Left lung (tissue), 10 donors: ENCODE data around the gene NEMP1. TPM values are rescaled to one million over a fixed set of nuclear protein-coding genes. Genes with fewer than 3 reads are reported as not detected.
"Not testable (repeated sequence)": the region's sequence is repeated elsewhere in the genome, so short reads cannot be mapped to it uniquely, and the experiment has no call there.

Experiments used
- ATAC-seq: fragments of 200-7000 bp; cut with Tn5 transposase; one replicate; pipeline ENCODE4 v1.9.1; 2020; ENCODE audit warnings: moderate library complexity
- DNase-seq, 4 donors: peaks; one replicate each; pipeline ENCODE4 v3.0.0-alpha.2; 2013 to 2020
- H3K27ac ChIP-seq, 2 donors: fragments of 200-600 bp; sonication (generic) in 1 of 2; one replicate each; pipeline versions ENCODE4 v1.5.0 to v1.8.0; 2020 to 2021
- H3K27me3 ChIP-seq, 2 donors: fragments of 200-600 bp; sonication (generic) in 1 of 2; one replicate each; pipeline versions ENCODE4 v1.5.0 to v1.8.0; 2020 to 2021
- H3K36me3 ChIP-seq, 2 donors: fragments of 200-600 bp; sonication (generic) in 1 of 2; one replicate each; pipeline versions ENCODE4 v1.5.0 to v1.8.0; 2020 to 2021
- H3K4me1 ChIP-seq, 2 donors: fragments of 200-600 bp; one replicate each; pipeline ENCODE4 v1.8.0; 2021
- H3K4me3 ChIP-seq, 2 donors: fragments of 200-600 bp; sonication (generic) in 1 of 2; one replicate each; pipeline versions ENCODE4 v1.5.0 to v1.8.0; 2020 to 2021; ENCODE audit warnings: mild to moderate bottlenecking in 1 of 2
- H3K9me3 ChIP-seq, 2 donors: fragments of 200-600 bp; sonication (generic) in 1 of 2; one replicate each; pipeline versions ENCODE4 v1.5.0 to v1.8.0; 2020 to 2021
- intact Hi-C, 2 donors: fragments of 100-400 bp; cut with DNase I; formaldehyde crosslinking; loops; one replicate each; pipeline versions ENCODE4 v1.11.2 to v1.14.2; 2022
- polyA plus RNA-seq, 6 donors: library from polyadenylated mRNA; unstranded; fragments of 120-200 nt; gene quantifications; one replicate each; pipeline ENCODE4 v1.2.1, GENCODE V29; 2013; ENCODE audit not compliant: insufficient read length in 6 of 6
- total RNA-seq, 2 donors: library from RNA; stranded (reverse); fragmentation: NEBNext Ultra II Directional; extraction: Animal tissue kit (Norgen Biotek cat#: 25700); gene quantifications; one replicate each; pipeline ENCODE4 v1.2.1, GENCODE V29; 2021
- TF ChIP-seq, protein P1 (sequence below), 2 donors: fragments of 200-600 bp; sonication (generic) in 1 of 2; IDR thresholded peaks; one replicate each; pipeline versions ENCODE4 v1.5.0 to v1.8.0; 2021; ENCODE audit warnings: antibody characterized with exemption in 2 of 2
- donor health status: DM: no; HTN: yes; CAD: no.
- donor health status: DM: no; HTN: no; CAD: no.

The NEMP1 gene
- total and polyA plus RNA-seq, 8 donors = 16.4 to 29.2 (median 26.6) TPM

DNA sequence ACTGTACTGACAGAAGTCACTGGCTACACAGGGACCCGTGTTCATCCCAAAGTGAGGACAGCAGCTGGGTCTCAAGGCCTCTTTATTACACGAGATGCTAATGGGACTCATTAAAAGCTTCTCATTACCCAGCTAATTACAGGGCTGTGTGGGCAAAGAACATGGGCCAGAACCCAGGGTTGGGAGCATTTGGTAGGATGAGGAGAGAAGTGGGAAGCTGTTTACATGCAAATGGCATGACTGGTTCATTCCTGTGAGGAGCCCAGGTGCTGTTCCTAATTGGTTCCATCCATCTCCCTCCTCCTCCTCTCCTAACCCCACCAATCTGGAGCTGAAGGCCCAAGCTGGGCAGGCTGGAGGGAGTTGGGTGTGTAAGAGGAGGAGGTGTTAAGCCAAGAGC is 53.4 kb downstream of the NEMP1 start:
- no peak overlapping the region for H3K4me3 ChIP-seq
- no peaks in the 10 kb centered on the region for H3K9me3 ChIP-seq
- ATAC-seq = no peak
- H3K27me3 ChIP-seq = no peaks in the 10 kb centered on the region
- TF ChIP-seq, protein P1, sequence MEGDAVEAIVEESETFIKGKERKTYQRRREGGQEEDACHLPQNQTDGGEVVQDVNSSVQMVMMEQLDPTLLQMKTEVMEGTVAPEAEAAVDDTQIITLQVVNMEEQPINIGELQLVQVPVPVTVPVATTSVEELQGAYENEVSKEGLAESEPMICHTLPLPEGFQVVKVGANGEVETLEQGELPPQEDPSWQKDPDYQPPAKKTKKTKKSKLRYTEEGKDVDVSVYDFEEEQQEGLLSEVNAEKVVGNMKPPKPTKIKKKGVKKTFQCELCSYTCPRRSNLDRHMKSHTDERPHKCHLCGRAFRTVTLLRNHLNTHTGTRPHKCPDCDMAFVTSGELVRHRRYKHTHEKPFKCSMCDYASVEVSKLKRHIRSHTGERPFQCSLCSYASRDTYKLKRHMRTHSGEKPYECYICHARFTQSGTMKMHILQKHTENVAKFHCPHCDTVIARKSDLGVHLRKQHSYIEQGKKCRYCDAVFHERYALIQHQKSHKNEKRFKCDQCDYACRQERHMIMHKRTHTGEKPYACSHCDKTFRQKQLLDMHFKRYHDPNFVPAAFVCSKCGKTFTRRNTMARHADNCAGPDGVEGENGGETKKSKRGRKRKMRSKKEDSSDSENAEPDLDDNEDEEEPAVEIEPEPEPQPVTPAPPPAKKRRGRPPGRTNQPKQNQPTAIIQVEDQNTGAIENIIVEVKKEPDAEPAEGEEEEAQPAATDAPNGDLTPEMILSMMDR (IDR thresholded peaks at IDR 0.05) = no peak
- intact Hi-C loops = no loop called here
- no peak for DNase-seq
- no peak overlapping the region for H3K27ac ChIP-seq
- H3K4me1 ChIP-seq = no peaks in the 10 kb centered on the region
- no peaks in the 10 kb centered on the region for H3K36me3 ChIP-seq

DNA sequence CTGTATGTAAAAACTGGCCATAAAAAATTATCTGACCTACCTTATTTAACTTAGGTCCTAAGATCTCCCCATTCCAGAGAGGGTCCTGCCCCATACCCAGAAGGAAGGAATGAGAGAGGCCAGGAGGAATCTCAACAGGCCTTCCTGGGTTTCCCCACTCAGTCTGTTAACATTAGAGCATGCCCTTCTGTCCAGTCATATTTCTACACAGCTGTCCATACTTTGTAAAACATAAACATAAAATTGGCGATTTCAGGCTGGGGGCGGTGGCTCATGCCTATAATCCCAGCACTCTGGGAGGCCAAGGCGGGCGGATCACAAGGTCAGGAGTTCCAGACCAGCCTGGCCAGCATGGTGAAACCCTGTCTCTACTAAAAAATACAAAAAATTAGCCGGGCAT is 56.3 kb downstream of the NEMP1 start:
- intact Hi-C loops, H3K27me3 ChIP-seq, DNase-seq, H3K4me1 ChIP-seq, H3K27ac ChIP-seq, H3K4me3 ChIP-seq, H3K9me3 ChIP-seq, H3K36me3 ChIP-seq, ATAC-seq: not testable (repeated sequence)

DNA sequence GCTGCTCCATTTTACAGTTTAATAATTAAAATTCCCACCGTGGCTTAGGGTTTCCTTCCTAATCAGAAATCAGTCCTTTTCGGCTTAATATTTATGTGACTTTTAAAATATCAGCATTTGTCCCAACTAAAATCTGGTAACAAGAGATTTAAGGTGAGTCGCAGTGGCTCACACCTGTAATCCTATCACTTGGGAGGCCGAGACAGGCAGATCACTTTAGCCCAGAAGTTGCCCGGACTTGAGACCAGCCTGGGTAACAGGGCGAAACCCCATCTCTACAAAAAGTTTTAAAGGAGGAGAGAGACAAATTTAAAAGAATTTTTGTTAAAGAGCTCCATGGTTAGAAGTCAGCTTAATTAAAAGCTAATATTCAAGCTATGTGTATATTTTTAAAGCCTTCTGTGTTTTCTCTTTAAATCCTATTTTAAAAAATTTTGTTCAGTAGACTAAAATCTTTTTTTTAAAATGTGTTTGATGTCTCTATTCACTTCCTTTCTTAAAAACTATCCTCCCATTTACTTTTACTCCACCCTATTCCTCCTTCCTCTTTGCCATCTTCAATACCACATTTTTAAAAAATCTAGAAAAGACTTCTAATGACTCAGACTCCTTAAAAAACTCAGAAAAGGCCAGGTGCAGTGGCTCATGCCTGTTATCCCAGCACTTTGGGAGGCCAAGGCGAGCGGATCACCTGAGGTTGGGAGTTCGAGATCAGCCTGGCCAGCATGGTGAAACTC is 58.4 kb downstream of the NEMP1 start:
- Histone ChIP-seq H3K27ac (no peak overlapping the region), H3K4me3 (no peak overlapping the region), H3K9me3 (no peaks in the 10 kb centered on the region), H3K36me3 (no peaks in the 10 kb centered on the region), H3K4me1 (no peaks in the 10 kb centered on the region), H3K27me3 (peaks cover 0 to 4% of the 10 kb centered on the region in 2 donors)
- TF ChIP-seq, protein P1 (IDR thresholded peaks at IDR 0.05) = no peak
- intact Hi-C loops = loop anchor here in 1 of 2 donors (10.0 kb wide), 1 partner anchor 45 kb away; no protein-coding TSS in a partner anchor
- DNase-seq = no peak
- no peak for ATAC-seq

DNA sequence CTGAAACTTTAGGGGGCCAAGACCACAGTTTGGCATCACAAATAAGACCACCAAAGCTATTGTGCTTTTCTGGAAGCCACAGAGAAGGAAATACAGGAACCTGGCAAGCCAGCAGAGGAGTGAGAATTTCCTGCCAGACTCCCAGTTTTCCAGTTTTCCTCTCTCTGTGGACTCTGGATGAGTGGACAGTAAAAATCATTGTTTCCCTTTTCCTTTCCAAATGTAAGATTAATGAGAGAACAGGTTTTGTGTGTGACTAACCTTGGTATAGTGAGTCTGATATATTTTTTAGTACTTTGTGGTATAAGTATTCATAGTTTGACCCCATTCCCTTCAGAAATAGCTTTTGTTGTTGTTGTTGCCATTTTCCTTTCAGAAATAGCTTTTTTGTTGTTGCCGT is 59.7 kb downstream of the NEMP1 start:
- DNase-seq (no peak), ATAC-seq (no peak)
- TF ChIP-seq, protein P1 (IDR thresholded peaks at IDR 0.05) = no peak
- Histone ChIP-seq H3K4me1 (no peaks in the 10 kb centered on the region), H3K4me3 (no peak overlapping the region), H3K9me3 (no peaks in the 10 kb centered on the region), H3K27me3 (peaks cover 0 to 11% of the 10 kb centered on the region in 2 donors), H3K27ac (no peak overlapping the region), H3K36me3 (no peaks in the 10 kb centered on the region)
- intact Hi-C loops = loop anchor here in 1 of 2 donors (10.0 kb wide), 1 partner anchor 46 kb away; no protein-coding TSS in a partner anchor

DNA sequence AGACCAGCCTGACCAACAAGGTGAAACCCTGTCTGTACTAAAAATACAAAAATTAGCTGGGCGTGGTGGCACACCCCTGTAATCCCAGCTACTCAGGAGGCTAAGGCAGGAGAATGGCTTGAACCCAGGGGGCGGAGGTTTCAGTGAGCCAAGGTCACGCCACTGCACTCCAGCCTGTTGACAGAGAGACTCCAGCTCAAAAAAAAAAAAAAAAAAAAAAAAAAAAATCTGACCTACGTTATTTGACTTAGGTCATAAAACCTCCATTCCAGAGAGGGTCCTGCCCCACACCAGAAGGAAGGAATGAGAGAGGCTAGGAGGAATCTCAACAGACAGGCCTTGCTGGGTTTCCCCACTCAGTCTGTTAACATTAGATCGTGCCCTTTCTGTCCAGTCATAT is 60.2 kb downstream of the NEMP1 start:
- H3K27ac ChIP-seq = not testable (repeated sequence)
- peaks cover 0 to 17% of the 10 kb centered on the region in 2 donors for H3K27me3 ChIP-seq

DNA sequence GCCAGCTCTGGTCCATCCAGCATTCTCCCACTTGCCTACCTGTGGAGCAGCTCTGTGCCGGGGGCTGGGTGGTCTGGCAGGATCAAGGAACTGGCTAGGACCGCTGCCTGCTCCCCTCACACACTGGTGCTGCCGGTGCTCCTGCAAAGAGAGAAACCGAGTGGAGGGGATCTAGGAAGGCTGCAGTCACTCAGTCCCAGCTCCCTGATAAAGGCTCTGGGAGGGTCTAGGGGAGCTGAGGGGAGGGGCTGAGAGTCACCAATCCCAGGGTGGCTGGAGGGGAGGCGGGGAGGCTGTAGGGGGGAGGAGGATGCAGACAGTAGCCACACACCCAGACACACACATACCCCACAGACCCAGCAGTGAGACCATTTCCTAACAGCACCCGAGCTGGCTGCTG is 62.2 kb downstream of the NEMP1 start, which contains the start of gene TAC3:
Gene TAC3, minus strand, starts transcription at position 182 of the 400 bp plus-strand sequence. CDS start 732 bp downstream, outside the sequence.
- H3K36me3 ChIP-seq = no peaks in the 10 kb centered on the region
- no peaks in the 10 kb centered on the region for H3K9me3 ChIP-seq
- no peak within 1 kb of the TSS for H3K27ac ChIP-seq
- ATAC-seq = no peak
- no peaks in the 10 kb centered on the region for H3K4me1 ChIP-seq
- peaks cover 0 to 17% of the 10 kb centered on the region in 2 donors for H3K27me3 ChIP-seq
- TF ChIP-seq, protein P1 (IDR thresholded peaks at IDR 0.05) = no peak
- intact Hi-C loops = loop anchor here in 1 of 2 donors (10.0 kb wide), 1 partner anchor 48 kb away; no protein-coding TSS in a partner anchor
- DNase-seq = no peak
- H3K4me3 ChIP-seq = no peak within 1 kb of the TSS

More for the DNA sequence above, 60.2 kb downstream of the NEMP1 start:
- DNase-seq, H3K4me3 ChIP-seq, H3K9me3 ChIP-seq, H3K4me1 ChIP-seq, H3K36me3 ChIP-seq: not testable (repeated sequence)
- intact Hi-C loops = loop anchor here in 1 of 2 donors (10.0 kb wide), 1 partner anchor 46 kb away; no protein-coding TSS in a partner anchor
- peak; percentile 30 for ATAC-seq
